H1 (cell line): ENCODE measurements around the gene CEACAM6. TPM values are rescaled to one million over a fixed set of nuclear protein-coding genes. Genes with fewer than 3 reads are reported as not detected.

ENCODE experiments used
- CTCF ChIA-PET: fragments of 300-600 bp; sonication (Branson Sonifier 250); formaldehyde crosslinking; loops from one replicate; lab custom pipeline; 2021; ENCODE audit not compliant: partially characterized antibody; lab: Charles Lee
- POLR2A ChIA-PET: fragments of 300-600 bp; sonication (Branson Sonifier 250); formaldehyde crosslinking; loops from one replicate; lab custom pipeline; 2021; ENCODE audit warnings: inconsistent platforms; ENCODE audit not compliant: partially characterized antibody; lab: Charles Lee
- DNase-seq, 2 experiments: peaks; one replicate each; pipeline versions ENCODE4 v3.0.0 to v3.0.0-alpha.2; 2010 to 2022; ENCODE audit warnings: low spot score in 2 of 2, low read depth in 1 of 2, mixed read lengths in 1 of 2
- FAIRE-seq: peaks from 2 replicates; lab custom pipeline; 2011; peaks lifted over from hg19 to GRCh38; lab: Jason Lieb, UNC
- H2AFZ ChIP-seq: 2 replicates; pipeline ENCODE4 v1.8.1; 2012; ENCODE audit warnings: low read length, inconsistent platforms
- H2AK5ac ChIP-seq: 2 replicates; pipeline ENCODE4 v1.6.1; 2013; ENCODE audit warnings: low read depth, low read length
- H2BK120ac ChIP-seq: replicated peaks from 2 replicates; pipeline ENCODE3; 2013; ENCODE audit warnings: low read depth, low read length, inconsistent platforms
- H2BK12ac ChIP-seq: 2 replicates; pipeline ENCODE4 v1.6.1; 2013; ENCODE audit warnings: low read depth, low read length
- H2BK15ac ChIP-seq: 2 replicates; pipeline ENCODE4 v1.6.1; 2013; ENCODE audit warnings: low read length
- H2BK20ac ChIP-seq: 2 replicates; pipeline ENCODE4 v1.6.1; 2013; ENCODE audit warnings: low read length
- H2BK5ac ChIP-seq: 2 replicates; pipeline ENCODE4 v1.6.1; 2013; ENCODE audit warnings: low read depth, low read length
- H3K14ac ChIP-seq: 2 replicates; pipeline ENCODE4 v1.6.1; 2013; ENCODE audit warnings: inconsistent platforms; ENCODE audit not compliant: insufficient read length
- H3K18ac ChIP-seq: 2 replicates; pipeline ENCODE4 v1.6.1; 2013; ENCODE audit warnings: low read length; ENCODE audit errors: extremely low read depth
- H3K23ac ChIP-seq: 2 replicates; pipeline ENCODE4 v1.6.1; 2013; ENCODE audit warnings: inconsistent platforms; ENCODE audit not compliant: insufficient read length
- H3K23me2 ChIP-seq: 2 replicates; pipeline ENCODE4 v1.6.1; 2013; ENCODE audit warnings: low read depth, low read length
- H3K27ac ChIP-seq: 2 replicates; pipeline ENCODE4 v1.6.1; 2011; ENCODE audit warnings: low read depth, low read length, inconsistent platforms
- H3K27me3 ChIP-seq, 4 experiments: replicated peaks in 1 of 4; 1 replicate in 1 of 4; 2 replicates in 3 of 4; pipeline versions ENCODE4 v1.6.1 to v1.8.1; 2011 to 2013; ENCODE audit warnings: low read length in 3 of 4, mild to moderate bottlenecking in 3 of 4, inconsistent platforms in 2 of 4, mixed read lengths in 2 of 4, moderate library complexity in 1 of 4; ENCODE audit not compliant: control insufficient read depth in 3 of 4, insufficient read depth in 3 of 4; ENCODE audit errors: extremely low read depth in 1 of 4
- H3K36me3 ChIP-seq, 4 experiments: 2 replicates each; pipeline versions ENCODE4 v1.6.1 to v1.8.1; 2011 to 2013; ENCODE audit warnings: mild to moderate bottlenecking in 4 of 4, low read length in 3 of 4, moderate library complexity in 2 of 4, control low read depth in 1 of 4, inconsistent platforms in 1 of 4; ENCODE audit not compliant: insufficient read depth in 4 of 4, control insufficient read depth in 2 of 4
- H3K4ac ChIP-seq: replicated peaks from 2 replicates; pipeline ENCODE3; 2013; ENCODE audit warnings: low read length, low read depth, mixed read lengths, inconsistent platforms; ENCODE audit not compliant: insufficient read length
- H3K4me1 ChIP-seq, 4 experiments: replicated peaks in 1 of 4; 1 replicate in 1 of 4; 2 replicates in 3 of 4; pipeline versions ENCODE4 v1.6.1 to v1.8.1; 2011 to 2013; ENCODE audit warnings: low read length in 3 of 4, inconsistent platforms in 2 of 4, mixed read lengths in 1 of 4; ENCODE audit not compliant: insufficient read depth in 4 of 4, control insufficient read depth in 3 of 4
- H3K4me2 ChIP-seq, 2 experiments: 2 replicates each; pipeline versions ENCODE4 v1.6.1 to v1.8.1; 2011 to 2013; ENCODE audit warnings: low read depth in 2 of 2, low read length in 2 of 2, control low read depth in 1 of 2, inconsistent platforms in 1 of 2, mild to moderate bottlenecking in 1 of 2; ENCODE audit not compliant: insufficient read depth in 1 of 2
- H3K4me3 ChIP-seq, 4 experiments: fragments of 200-600, 300-600 bp in 1 of 4; sonication (generic), shearing (Covaris generic), sonication (Bioruptor Twin) in 1 of 4; 2 replicates each; pipeline versions ENCODE4 v1.5.1 to v1.8.1; 2011 to 2016; ENCODE audit warnings: low read length in 4 of 4, low read depth in 3 of 4, control low read depth in 2 of 4, inconsistent platforms in 2 of 4, mild to moderate bottlenecking in 2 of 4, mixed read lengths in 1 of 4, moderate library complexity in 1 of 4; ENCODE audit not compliant: insufficient read depth in 2 of 4; ENCODE audit errors: extremely low read depth in 1 of 4
- H3K56ac ChIP-seq: replicated peaks from 2 replicates; pipeline ENCODE3; 2013; ENCODE audit warnings: low read depth, mild to moderate bottlenecking, mixed read lengths, low read length, inconsistent platforms; ENCODE audit not compliant: insufficient read length
- H3K79me1 ChIP-seq: 2 replicates; pipeline ENCODE4 v1.6.1; 2013; ENCODE audit warnings: low read depth, low read length, control low read depth
- H3K79me2 ChIP-seq, 2 experiments: 2 replicates each; pipeline versions ENCODE4 v1.6.1 to v1.8.1; 2012 to 2013; ENCODE audit warnings: low read length in 2 of 2, mild to moderate bottlenecking in 2 of 2, inconsistent platforms in 1 of 2; ENCODE audit not compliant: insufficient read depth in 2 of 2, control insufficient read depth in 1 of 2
- H3K9ac ChIP-seq, 4 experiments: replicated peaks in 1 of 4; 1 replicate in 1 of 4; 2 replicates in 3 of 4; pipeline versions ENCODE4 v1.6.1 to v1.8.1; 2011 to 2013; ENCODE audit warnings: low read depth in 3 of 4, low read length in 3 of 4, control low read depth in 2 of 4, mild to moderate bottlenecking in 2 of 4, moderate library complexity in 2 of 4, inconsistent platforms in 1 of 4; ENCODE audit errors: extremely low read depth in 1 of 4
- H3K9me3 ChIP-seq, 2 experiments: 2 replicates each; pipeline versions ENCODE4 v1.6.1 to v1.8.1; 2012 to 2013; ENCODE audit warnings: mild to moderate bottlenecking in 2 of 2, moderate library complexity in 2 of 2, control low read depth in 1 of 2, inconsistent platforms in 1 of 2, low read depth in 1 of 2, low read length in 1 of 2, mixed read lengths in 1 of 2; ENCODE audit not compliant: insufficient read depth in 2 of 2
- H4K20me1 ChIP-seq, 2 experiments: replicated peaks in 1 of 2; 2 replicates each; pipeline versions ENCODE3 to v1.8.1; 2011 to 2013; ENCODE audit warnings: inconsistent platforms in 2 of 2, low read length in 2 of 2, mild to moderate bottlenecking in 1 of 2; ENCODE audit not compliant: insufficient read depth in 2 of 2, control insufficient read depth in 1 of 2
- H4K5ac ChIP-seq: 2 replicates; pipeline ENCODE4 v1.6.1; 2013; ENCODE audit warnings: low read length, low read depth, mixed read lengths, inconsistent platforms; ENCODE audit not compliant: insufficient read length
- H4K8ac ChIP-seq: 2 replicates; pipeline ENCODE4 v1.8.0; 2013; ENCODE audit warnings: mild to moderate bottlenecking, moderate library complexity, low read length, inconsistent platforms; ENCODE audit not compliant: insufficient read depth; ENCODE audit errors: extremely low read depth
- H4K91ac ChIP-seq: replicated peaks from 2 replicates; pipeline ENCODE3; 2013; ENCODE audit warnings: low read length, mixed read lengths, inconsistent platforms; ENCODE audit not compliant: insufficient read length
- BRCA1 ChIP-seq: IDR thresholded peaks from 2 replicates; pipeline ENCODE4 v1.6.1; 2012; ENCODE audit warnings: low read depth, low read length, improper control_type of control experiment
- CEBPB ChIP-seq: IDR thresholded peaks from 2 replicates; pipeline ENCODE4 v1.6.1; 2012; ENCODE audit warnings: low read depth, low read length
- CREB1 ChIP-seq: IDR thresholded peaks from 2 replicates; pipeline ENCODE4 v1.6.1; 2012; ENCODE audit warnings: inconsistent platforms
- GABPA ChIP-seq: IDR thresholded peaks from 2 replicates; pipeline ENCODE4 v1.6.1; 2011; ENCODE audit warnings: mild to moderate bottlenecking, low read length, moderate library complexity, borderline replicate concordance; ENCODE audit not compliant: insufficient read depth
- POLR2A ChIP-seq, 2 experiments: IDR thresholded peaks; 1 replicate in 1 of 2; 2 replicates in 1 of 2; pipeline ENCODE4 v1.6.1; 2011; ENCODE audit warnings: low read depth in 2 of 2, low read length in 2 of 2, mild to moderate bottlenecking in 2 of 2; ENCODE audit errors: control extremely low read depth in 1 of 2
- RFX5 ChIP-seq: IDR thresholded peaks from 2 replicates; pipeline ENCODE4 v1.6.1; 2011; ENCODE audit warnings: low read depth, low read length, improper control_type of control experiment, borderline replicate concordance
- SAP30 ChIP-seq: fragments of 300-600 bp; sonication (generic); IDR thresholded peaks from 2 replicates; pipeline ENCODE4 v1.7.1; 2012; ENCODE audit warnings: low read length, moderate library complexity, mild to moderate bottlenecking, inconsistent platforms; ENCODE audit not compliant: insufficient read depth, insufficient replicate concordance
- TAF1 ChIP-seq: IDR thresholded peaks from 2 replicates; pipeline ENCODE4 v1.6.1; 2011; ENCODE audit warnings: mild to moderate bottlenecking, low read depth, low read length
- WGBS, 2 experiments: shearing (Covaris generic) in 1 of 2; methylation state at CpG; one replicate each; pipeline versions ENCODE4 v1.1.6 to v1.1.7; 2013 to 2015; ENCODE audit warnings: low lambda C conversion rate in 2 of 2, mixed read lengths in 2 of 2, inconsistent platforms in 1 of 2, low coverage in 1 of 2, missing lambda C conversion rate in 1 of 2; ENCODE audit not compliant: insufficient replicate concordance in 2 of 2, insufficient coverage in 1 of 2, insufficient read length in 1 of 2; ENCODE audit errors: extremely low coverage in 1 of 2, missing lambda C conversion rate in 1 of 2; 5-methylcytosine and 5-hydroxymethylcytosine counted together
- polyA plus RNA-seq, 7 experiments: library from polyadenylated mRNA; depleted of rRNA in 3 of 7; stranded (reverse) in 5 of 7; unstranded in 2 of 7; fragments of >200 nt in 5 of 7; fragments of 200-250 nt in 2 of 7; gene quantifications; 1 replicate in 5 of 7; 2 replicates in 1 of 7; 4 replicates in 1 of 7; pipeline versions ENCODE4 v1.2.1 to v1.2.3, GENCODE V29; 2011 to 2013; ENCODE audit warnings: missing spikeins in 2 of 7, mixed read lengths in 2 of 7
- total RNA-seq: library from RNA; stranded (reverse); fragmentation: NEBNext Ultra II Directional; extraction: Animal tissue kit (Norgen Biotek cat#: 25700); gene quantifications from 2 replicates; pipeline ENCODE4 v1.2.1, GENCODE V29; 2021

Gene CEACAM6
- total and polyA plus RNA-seq, 2 of the 8 experiments (the other 6 are each of a cell fraction or from before 2014, with no cell fraction given) = not detected

GRCh38 chr19:41739361-41739760, 16.0 kb upstream of the CEACAM6 start:
- no peak overlapping the region for H3K4me3 ChIP-seq

More at GRCh38 chr19:41739361-41739760, 16.0 kb upstream of the CEACAM6 start:
- Histone ChIP-seq H3K23me2 (no peaks in the 10 kb centered on the region), H3K27ac (no peak overlapping the region), H3K79me2 (no peaks in the 10 kb centered on the region), H2AFZ (no peak overlapping the region), H3K56ac (no peak overlapping the region), H3K9ac (no peak overlapping the region), H4K5ac (no peak overlapping the region), H3K14ac (no peak overlapping the region), H3K79me1 (no peaks in the 10 kb centered on the region), H3K18ac (no peak overlapping the region), H3K4me2 (no peak overlapping the region), H2AK5ac (no peak overlapping the region), H2BK5ac (no peak overlapping the region), H2BK12ac (no peak overlapping the region), H4K8ac (no peak overlapping the region), H3K23ac (no peak overlapping the region), H4K91ac (no peak overlapping the region), H2BK15ac (no peak overlapping the region), H3K36me3 (no peaks in the 10 kb centered on the region; a peak in 1 of 8 replicates), H2BK20ac (no peak overlapping the region), H3K9me3 (peaks cover 55 to 79% of the 10 kb centered on the region in 2 experiments), H3K4me1 (no peaks in the 10 kb centered on the region), H4K20me1 (no peaks in the 10 kb centered on the region), H2BK120ac (no peak overlapping the region), H3K27me3 (no peaks in the 10 kb centered on the region), H3K4ac (no peak overlapping the region)
- CTCF ChIA-PET = interaction anchor here (0.7 to 0.8 kb wide), 2 partner anchors 12 to 92 kb away, joined by 3 to 5 read pairs; no protein-coding TSS in a partner anchor
- DNase-seq (no peak), FAIRE-seq (no peak)
- 71% methylated on average over 3 of the region's 3 CpGs; no CpG with 5 or more reads in 1 of the 2 experiments for WGBS, 2 experiments
- POLR2A ChIA-PET = no interaction called here
- TF ChIP-seq POLR2A (IDR thresholded peaks at IDR 0.05; ENCODE audit: control extremely low read depth in 1 of 2, low read depth in 2 of 2, low read length in 2 of 2) = no peak
- no peak for TF ChIP-seq CREB1
- no peak for TF ChIP-seq SAP30
- TF ChIP-seq GABPA = no peak
- TF ChIP-seq BRCA1 = no peak
- TF ChIP-seq CEBPB = no peak
- no peak for TF ChIP-seq TAF1
- TF ChIP-seq RFX5 = no peak
